Measurements from ENCODE around the gene ENSA. TPM values are rescaled to one million over a fixed set of nuclear protein-coding genes. Genes with fewer than 3 reads are reported as not detected.
"Not testable (repeated sequence)": the region's sequence is repeated elsewhere in the genome, so short reads cannot be mapped to it uniquely, and the experiment has no call there.

ENSA gene
- polyA plus RNA-seq, 1 donor (not counting 4 experiments of a cell fraction or from before 2014, with no cell fraction given) = 102 TPM

GRCh38 chr1:150642296-150642695 is 12.9 kb upstream of the ENSA start:
- FAIRE-seq = no peak
- no peak overlapping the region for H3K4me2 ChIP-seq (ENCODE audit: control insufficient read depth, extremely low read depth, insufficient read depth, low read depth, low read length)
- H4K20me1 ChIP-seq (ENCODE audit: control insufficient read depth, extremely low read depth, insufficient read depth, low read length) = no peaks in the 10 kb centered on the region
- H3K4me3 ChIP-seq (ENCODE audit: control insufficient read depth in 2 of 3, extremely low read depth in 1 of 3, insufficient read depth in 2 of 3, low read depth in 1 of 3, low read length in 3 of 3) = no peak overlapping the region
- H3K9ac ChIP-seq (ENCODE audit: control insufficient read depth, extremely low read depth, insufficient read depth, low read length) = no peak overlapping the region
- H3K27me3 ChIP-seq (ENCODE audit: control insufficient read depth, extremely low read depth, insufficient read depth, low read length) = no peaks in the 10 kb centered on the region
- H3K9me3 ChIP-seq (ENCODE audit: control insufficient read depth, low read depth, low read length) = no peaks in the 10 kb centered on the region
- no peak overlapping the region for H2AFZ ChIP-seq (ENCODE audit: control insufficient read depth, low read length)
- no peaks in the 10 kb centered on the region for H3K79me2 ChIP-seq (ENCODE audit: control insufficient read depth, insufficient read depth, low read length)
- TF ChIP-seq CTCF (optimal IDR thresholded peaks at IDR 0.05 in 1 of 3, IDR thresholded peaks at IDR 0.05 in 1 of 3, conservative IDR thresholded peaks at IDR 0.05 in 1 of 3; ENCODE audit: extremely low read depth in 1 of 3, insufficient read depth in 2 of 3, low read length in 3 of 3) = no peak
- TF ChIP-seq EZH2 (IDR thresholded peaks at IDR 0.05; ENCODE audit: low read length) = no peak
- H3K9me1 ChIP-seq (ENCODE audit: control insufficient read depth, extremely low read depth, insufficient read depth, low read length) = no peaks in the 10 kb centered on the region
- H3K36me3 ChIP-seq (ENCODE audit: control insufficient read depth in 2 of 2, extremely low read depth in 1 of 2, insufficient read depth in 2 of 2, low read length in 2 of 2) = no peaks in the 10 kb centered on the region
- H3K27ac ChIP-seq (ENCODE audit: control insufficient read depth, insufficient read depth, low read length) = no peak overlapping the region
- dilution Hi-C loops (cut with MboI; ENCODE audit: extremely low pct_ligation_motif_present, low sequenced_read_pairs) = loop anchor here (25.0 kb wide), 1 partner anchor 170 kb away; the partner anchor contains the start of gene CTSK
- H3K4me1 ChIP-seq (ENCODE audit: control insufficient read depth, extremely low read depth, insufficient read depth, low read length) = no peaks in the 10 kb centered on the region
- DNase-seq (ENCODE audit: low read depth, low spot score) = no peak

GRCh38 chr1:150641126-150641815 is 11.9 kb upstream of the ENSA start:
- not testable (repeated sequence) for H4K20me1 ChIP-seq (ENCODE audit: control insufficient read depth, extremely low read depth, insufficient read depth, low read length); H3K9me1 ChIP-seq (ENCODE audit: control insufficient read depth, extremely low read depth, insufficient read depth, low read length); DNase-seq (ENCODE audit: low read depth, low spot score); H3K4me1 ChIP-seq (ENCODE audit: control insufficient read depth, extremely low read depth, insufficient read depth, low read length); H3K27me3 ChIP-seq (ENCODE audit: control insufficient read depth, extremely low read depth, insufficient read depth, low read length); H3K27ac ChIP-seq (ENCODE audit: control insufficient read depth, insufficient read depth, low read length); H3K9ac ChIP-seq (ENCODE audit: control insufficient read depth, extremely low read depth, insufficient read depth, low read length); H3K36me3 ChIP-seq (ENCODE audit: control insufficient read depth in 2 of 2, extremely low read depth in 1 of 2, insufficient read depth in 2 of 2, low read length in 2 of 2); H3K4me3 ChIP-seq (ENCODE audit: control insufficient read depth in 2 of 3, extremely low read depth in 1 of 3, insufficient read depth in 2 of 3, low read depth in 1 of 3, low read length in 3 of 3); H3K9me3 ChIP-seq (ENCODE audit: control insufficient read depth, low read depth, low read length); FAIRE-seq; H2AFZ ChIP-seq (ENCODE audit: control insufficient read depth, low read length); H3K4me2 ChIP-seq (ENCODE audit: control insufficient read depth, extremely low read depth, insufficient read depth, low read depth, low read length); H3K79me2 ChIP-seq (ENCODE audit: control insufficient read depth, insufficient read depth, low read length)
- dilution Hi-C loops (cut with MboI; ENCODE audit: extremely low pct_ligation_motif_present, low sequenced_read_pairs) = loop anchor here (25.0 kb wide), 1 partner anchor 171 kb away; the partner anchor contains the start of gene CTSK

- not testable (repeated sequence) for H3K4me3 ChIP-seq (ENCODE audit: control insufficient read depth in 2 of 3, extremely low read depth in 1 of 3, insufficient read depth in 2 of 3, low read depth in 1 of 3, low read length in 3 of 3); H3K36me3 ChIP-seq (ENCODE audit: control insufficient read depth in 2 of 2, extremely low read depth in 1 of 2, insufficient read depth in 2 of 2, low read length in 2 of 2); H3K9ac ChIP-seq (ENCODE audit: control insufficient read depth, extremely low read depth, insufficient read depth, low read length); H3K9me3 ChIP-seq (ENCODE audit: control insufficient read depth, low read depth, low read length); FAIRE-seq; H3K4me2 ChIP-seq (ENCODE audit: control insufficient read depth, extremely low read depth, insufficient read depth, low read depth, low read length); H3K4me1 ChIP-seq (ENCODE audit: control insufficient read depth, extremely low read depth, insufficient read depth, low read length); H3K9me1 ChIP-seq (ENCODE audit: control insufficient read depth, extremely low read depth, insufficient read depth, low read length); H3K27me3 ChIP-seq (ENCODE audit: control insufficient read depth, extremely low read depth, insufficient read depth, low read length); DNase-seq (ENCODE audit: low read depth, low spot score); H4K20me1 ChIP-seq (ENCODE audit: control insufficient read depth, extremely low read depth, insufficient read depth, low read length); H3K79me2 ChIP-seq (ENCODE audit: control insufficient read depth, insufficient read depth, low read length); H3K27ac ChIP-seq (ENCODE audit: control insufficient read depth, insufficient read depth, low read length); H2AFZ ChIP-seq (ENCODE audit: control insufficient read depth, low read length)
- dilution Hi-C loops (cut with MboI; ENCODE audit: extremely low pct_ligation_motif_present, low sequenced_read_pairs) = loop anchor here (25.0 kb wide), 1 partner anchor 174 kb away; the partner anchor contains the start of gene CTSK
Observed at GRCh38 chr1:150638430-150638829, 9.0 kb upstream of the ENSA start.

GRCh38 chr1:150634839-150635622 is 5.6 kb upstream of the ENSA start:
- H3K4me2 ChIP-seq (ENCODE audit: control insufficient read depth, extremely low read depth, insufficient read depth, low read depth, low read length); H3K27me3 ChIP-seq (ENCODE audit: control insufficient read depth, extremely low read depth, insufficient read depth, low read length); H3K4me1 ChIP-seq (ENCODE audit: control insufficient read depth, extremely low read depth, insufficient read depth, low read length); H3K9me3 ChIP-seq (ENCODE audit: control insufficient read depth, low read depth, low read length); H3K36me3 ChIP-seq (ENCODE audit: control insufficient read depth in 2 of 2, extremely low read depth in 1 of 2, insufficient read depth in 2 of 2, low read length in 2 of 2); H3K9ac ChIP-seq (ENCODE audit: control insufficient read depth, extremely low read depth, insufficient read depth, low read length); H3K4me3 ChIP-seq (ENCODE audit: control insufficient read depth in 2 of 3, extremely low read depth in 1 of 3, insufficient read depth in 2 of 3, low read depth in 1 of 3, low read length in 3 of 3); H4K20me1 ChIP-seq (ENCODE audit: control insufficient read depth, extremely low read depth, insufficient read depth, low read length); DNase-seq (ENCODE audit: low read depth, low spot score); H3K27ac ChIP-seq (ENCODE audit: control insufficient read depth, insufficient read depth, low read length); H2AFZ ChIP-seq (ENCODE audit: control insufficient read depth, low read length); H3K9me1 ChIP-seq (ENCODE audit: control insufficient read depth, extremely low read depth, insufficient read depth, low read length); H3K79me2 ChIP-seq (ENCODE audit: control insufficient read depth, insufficient read depth, low read length); FAIRE-seq: not testable (repeated sequence)
- dilution Hi-C loops (cut with MboI; ENCODE audit: extremely low pct_ligation_motif_present, low sequenced_read_pairs) = loop anchor here (25.0 kb wide), 1 partner anchor 177 kb away; the partner anchor contains the start of gene CTSK

All from keratinocyte (primary cell).